Choroid plexus epithelial cell (primary cell): ENCODE data around the gene SHC2.

Source experiments
- DNase-seq: peaks from one replicate; pipeline ENCODE4 v3.0.0-alpha.2; 2010; ENCODE audit warnings: low read depth
- H3K4me3 ChIP-seq: 2 replicates; pipeline ENCODE4 v1.5.1; 2011; ENCODE audit warnings: low read depth, mild to moderate bottlenecking, control low read depth, low read length, moderate library complexity
- TF ChIP-seq, protein P1 (sequence below): conservative IDR thresholded peaks from 2 replicates; pipeline ENCODE4 v1.5.1; 2011; ENCODE audit warnings: low read depth, mild to moderate bottlenecking, control low read depth, inconsistent platforms, low read length, moderate library complexity

The SHC2 gene

DNA sequence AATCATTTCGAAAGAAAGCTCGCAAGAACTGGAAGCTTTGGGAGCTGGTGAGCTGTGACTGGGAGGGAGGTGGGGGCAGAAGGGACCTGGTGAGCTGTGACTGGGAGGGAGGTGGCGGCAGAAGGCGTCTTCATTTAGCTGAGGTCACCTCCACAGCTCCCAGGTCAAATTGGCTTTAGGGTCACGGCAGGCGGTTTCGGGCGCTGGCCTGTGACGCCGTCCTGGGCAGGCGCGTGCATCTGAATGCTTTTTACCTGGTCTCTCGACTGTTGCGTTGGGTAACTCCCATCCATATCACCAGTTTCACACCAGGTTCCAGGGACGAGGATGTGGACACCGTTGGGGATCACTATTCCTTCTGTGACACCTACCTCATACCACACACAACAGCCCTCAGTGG lies 81.0 kb downstream of the SHC2 start:
- TF ChIP-seq, protein P1, sequence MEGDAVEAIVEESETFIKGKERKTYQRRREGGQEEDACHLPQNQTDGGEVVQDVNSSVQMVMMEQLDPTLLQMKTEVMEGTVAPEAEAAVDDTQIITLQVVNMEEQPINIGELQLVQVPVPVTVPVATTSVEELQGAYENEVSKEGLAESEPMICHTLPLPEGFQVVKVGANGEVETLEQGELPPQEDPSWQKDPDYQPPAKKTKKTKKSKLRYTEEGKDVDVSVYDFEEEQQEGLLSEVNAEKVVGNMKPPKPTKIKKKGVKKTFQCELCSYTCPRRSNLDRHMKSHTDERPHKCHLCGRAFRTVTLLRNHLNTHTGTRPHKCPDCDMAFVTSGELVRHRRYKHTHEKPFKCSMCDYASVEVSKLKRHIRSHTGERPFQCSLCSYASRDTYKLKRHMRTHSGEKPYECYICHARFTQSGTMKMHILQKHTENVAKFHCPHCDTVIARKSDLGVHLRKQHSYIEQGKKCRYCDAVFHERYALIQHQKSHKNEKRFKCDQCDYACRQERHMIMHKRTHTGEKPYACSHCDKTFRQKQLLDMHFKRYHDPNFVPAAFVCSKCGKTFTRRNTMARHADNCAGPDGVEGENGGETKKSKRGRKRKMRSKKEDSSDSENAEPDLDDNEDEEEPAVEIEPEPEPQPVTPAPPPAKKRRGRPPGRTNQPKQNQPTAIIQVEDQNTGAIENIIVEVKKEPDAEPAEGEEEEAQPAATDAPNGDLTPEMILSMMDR = no peak
- DNase-seq = no peak
- H3K4me3 ChIP-seq = no peak overlapping the region

- H3K4me3 ChIP-seq = no peak overlapping the region
- no peak for DNase-seq
- TF ChIP-seq, protein P1 = no peak
Measured at GRCh38 chr19:378706-379105, 82.1 kb downstream of the SHC2 start.

GRCh38 chr19:377801-378581 lies 82.8 kb downstream of the SHC2 start:
- TF ChIP-seq, protein P1 = peak; percentile 6
- DNase-seq = no peak
- H3K4me3 ChIP-seq = no peak overlapping the region

DNA sequence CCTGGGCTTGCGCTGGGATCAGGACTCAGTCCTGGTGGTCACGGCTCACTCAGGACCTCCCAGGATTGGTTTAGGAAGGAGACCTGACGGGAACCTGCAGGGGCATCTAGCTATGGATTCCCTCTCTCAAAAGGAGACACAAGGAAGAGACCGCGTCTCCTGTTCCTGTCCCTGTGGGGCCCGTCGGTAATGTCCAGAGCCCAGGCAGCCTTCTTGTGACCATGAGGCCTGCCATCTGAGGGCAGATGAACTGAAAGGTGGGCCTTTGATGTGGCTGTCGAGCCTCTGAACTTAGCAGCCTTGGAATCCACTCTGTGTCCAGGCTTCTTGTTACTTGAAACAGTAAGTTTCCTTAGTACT lies 84.7 kb downstream of the SHC2 start:
- no peak overlapping the region for H3K4me3 ChIP-seq
- TF ChIP-seq, protein P1 = no peak
- DNase-seq = no peak

DNA sequence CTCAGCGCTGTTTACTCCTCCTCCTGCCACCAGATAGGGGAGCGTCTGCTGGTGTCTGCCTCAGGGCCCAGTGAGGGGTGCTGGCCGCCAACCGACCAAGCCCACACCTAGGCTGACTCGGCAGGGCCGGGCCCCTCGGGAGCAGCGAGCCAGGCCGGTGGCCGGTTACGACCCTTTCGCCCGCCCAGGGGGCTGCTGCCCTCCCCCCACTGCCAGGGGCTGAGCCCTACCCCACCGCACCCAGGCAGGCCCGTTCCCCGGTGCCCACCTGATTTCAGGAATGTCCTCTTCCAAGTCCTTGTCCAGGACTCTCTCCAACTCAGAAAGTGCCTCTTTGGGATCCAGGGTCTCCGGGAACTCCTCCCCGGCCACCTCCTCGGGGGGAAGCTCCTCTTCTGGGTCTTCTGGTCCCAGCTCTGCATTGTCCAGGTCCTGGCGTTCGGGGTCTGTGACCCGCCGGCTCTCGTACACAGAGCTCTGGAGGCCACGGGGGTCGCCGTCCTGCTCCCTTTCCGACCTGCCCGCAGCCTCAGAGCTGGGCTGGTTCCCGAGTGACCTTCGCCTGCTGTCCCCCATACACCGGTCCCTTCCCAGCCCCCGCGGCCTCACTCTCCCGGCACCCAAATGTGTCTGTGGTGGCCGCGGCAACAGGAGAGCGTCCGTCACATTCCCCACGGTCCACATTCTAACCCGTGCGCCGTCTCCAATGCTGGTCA lies 85.3 kb downstream of the SHC2 start:
- H3K4me3 ChIP-seq = no peak overlapping the region
- no peak for DNase-seq
- TF ChIP-seq, protein P1 = no peak

DNA sequence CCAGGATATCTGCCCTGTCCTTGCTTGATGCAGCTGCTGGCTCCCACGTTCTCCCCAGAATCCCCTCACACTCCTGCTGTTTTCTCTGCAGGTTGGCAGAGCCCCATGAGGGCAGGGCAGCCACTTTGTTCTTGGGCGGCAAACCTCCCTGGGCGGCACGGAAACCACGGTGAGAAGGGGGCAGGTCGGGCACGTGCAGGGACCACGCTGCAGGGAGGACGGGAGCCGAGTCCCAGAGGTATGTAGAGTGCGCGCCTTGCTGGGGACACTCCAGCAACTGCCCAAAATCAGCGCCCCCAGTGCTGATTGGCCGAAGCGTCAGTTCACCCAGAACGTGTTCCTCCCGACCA lies 86.0 kb downstream of the SHC2 start:
- TF ChIP-seq, protein P1 = no peak
- no peak for DNase-seq
- no peak overlapping the region for H3K4me3 ChIP-seq
